NCI-H2227 (cell line): ENCODE results near the gene SCYGR7.
A peak's percentile ranks its signal among the peaks of the same experiment; 100 is the strongest.
"Not testable (repeated sequence)": the region's sequence is repeated elsewhere in the genome, so short reads cannot be mapped to it uniquely, and the experiment has no call there.

Experiments
- DNase-seq: peaks from one replicate; lab custom pipeline; 2025; ENCODE audit not compliant: unreplicated experiment; lab: John Stamatoyannopoulos, UW

Gene SCYGR7, protein sequence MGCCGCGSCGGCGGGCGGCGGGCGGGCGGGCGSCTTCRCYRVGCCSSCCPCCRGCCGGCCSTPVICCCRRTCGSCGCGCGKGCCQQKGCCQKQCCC

DNA sequence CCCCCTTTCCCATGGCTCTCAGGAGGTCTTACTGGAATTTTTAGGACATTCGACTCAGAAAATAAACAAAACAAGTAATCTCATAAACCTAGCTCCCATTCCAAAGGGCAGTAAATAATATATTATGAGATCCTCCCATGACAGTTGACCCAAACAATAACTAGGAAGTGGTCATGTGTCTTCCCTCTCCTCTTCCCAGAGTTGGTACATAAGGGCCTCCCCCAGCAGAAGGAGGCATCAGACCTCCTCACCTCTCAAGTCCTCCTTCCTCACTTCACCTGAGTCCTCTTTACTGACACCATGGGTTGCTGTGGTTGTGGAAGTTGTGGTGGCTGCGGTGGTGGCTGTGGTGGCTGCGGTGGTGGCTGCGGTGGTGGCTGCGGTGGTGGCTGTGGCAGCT is at the start of gene SCYGR7:
TSS of gene SCYGR7 (plus strand) at position 301 of the 400 bp plus-strand sequence. CDS start at position 301, 0 bp downstream.
- no peak for DNase-seq

DNA sequence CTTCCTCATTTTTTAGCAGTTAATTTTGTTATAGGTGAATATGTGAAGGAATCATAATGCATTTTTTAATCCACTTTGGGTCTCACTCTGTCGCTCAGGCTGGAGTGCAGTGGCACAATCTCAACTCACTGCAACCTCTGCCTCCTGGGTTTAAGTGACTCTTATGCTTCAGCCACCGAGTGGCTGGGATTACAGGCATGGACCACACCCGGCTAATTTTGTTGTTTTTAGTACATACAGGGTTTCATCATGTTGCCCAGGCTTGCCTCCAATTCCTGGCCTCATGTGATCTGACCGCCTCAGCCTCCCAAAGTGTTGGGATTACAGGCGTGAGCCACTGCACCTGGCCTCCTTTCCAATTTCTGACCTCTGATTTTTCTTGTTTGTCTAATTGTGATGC is 43.9 kb upstream of the SCYGR7 start:
- no peak for DNase-seq

DNA sequence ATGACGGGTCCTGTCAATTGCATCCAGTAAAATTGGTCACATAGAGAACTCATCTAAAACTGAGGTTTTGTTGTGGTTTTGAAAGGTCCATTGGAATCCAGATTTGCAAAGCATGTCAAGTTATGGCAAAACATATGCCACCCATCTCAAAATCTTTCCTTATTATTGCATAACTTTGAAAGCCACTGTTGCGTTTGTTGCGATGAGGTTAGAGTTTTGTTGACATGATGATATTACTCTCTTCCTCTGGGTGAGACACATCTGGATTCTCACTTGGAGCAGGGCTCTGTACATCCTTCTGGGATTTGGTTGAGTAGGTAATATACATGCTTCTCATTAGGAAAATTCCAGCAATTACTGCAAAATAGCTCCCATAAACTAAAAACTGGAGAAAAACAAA is 40.9 kb upstream of the SCYGR7 start:
- no peak for DNase-seq

DNA sequence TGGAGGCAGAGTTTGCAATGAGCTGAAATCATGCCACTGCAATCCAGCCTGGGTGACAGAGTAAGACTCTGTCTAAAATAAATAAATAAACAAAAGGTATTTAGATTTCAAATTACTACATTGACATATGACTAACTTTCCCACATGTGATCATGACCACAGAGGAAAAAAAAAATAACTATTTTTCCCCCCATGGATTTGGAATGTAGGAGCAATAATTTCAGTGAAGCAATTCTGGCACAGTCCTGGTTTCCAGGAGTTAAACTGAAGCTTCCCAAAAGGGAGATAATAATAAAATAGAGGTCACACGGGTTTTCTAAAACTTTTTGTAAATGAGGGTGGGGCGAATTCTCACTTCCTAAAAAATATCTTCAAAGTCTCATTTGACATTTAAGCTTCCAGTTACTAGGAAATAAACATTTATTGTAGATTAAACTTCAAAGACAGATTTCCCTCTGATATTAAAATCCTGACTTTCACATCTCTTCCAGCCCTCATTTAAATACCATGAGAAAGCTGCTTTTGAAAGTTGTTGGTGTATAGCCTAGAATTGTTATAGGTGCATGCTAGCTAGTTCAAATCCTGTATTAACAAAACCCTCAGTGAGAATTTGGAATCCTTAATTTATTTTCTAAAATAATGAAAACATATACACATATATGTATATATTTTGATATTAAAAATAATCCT is 31.0 kb upstream of the SCYGR7 start:
- no peak for DNase-seq

DNA sequence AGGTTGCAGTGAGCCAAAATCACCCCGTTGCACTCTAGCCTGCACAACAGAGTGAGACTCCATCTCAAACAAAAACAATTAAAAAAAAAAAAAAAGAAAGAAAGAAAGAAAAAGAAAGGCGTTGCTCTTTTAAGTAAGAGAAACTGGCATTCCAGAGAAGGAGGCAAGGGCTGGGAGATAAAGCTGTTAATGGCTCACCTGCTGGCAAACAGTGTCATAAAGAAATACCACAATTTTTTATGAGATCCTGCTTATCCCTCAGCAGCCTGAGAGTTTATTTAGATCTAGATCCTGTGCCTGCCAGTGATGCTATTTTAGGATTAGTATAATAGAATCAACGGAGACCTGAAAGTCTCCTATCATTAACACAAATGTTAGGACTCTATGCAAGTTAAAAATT is 26.6 kb upstream of the SCYGR7 start:
- DNase-seq: no peak

DNA sequence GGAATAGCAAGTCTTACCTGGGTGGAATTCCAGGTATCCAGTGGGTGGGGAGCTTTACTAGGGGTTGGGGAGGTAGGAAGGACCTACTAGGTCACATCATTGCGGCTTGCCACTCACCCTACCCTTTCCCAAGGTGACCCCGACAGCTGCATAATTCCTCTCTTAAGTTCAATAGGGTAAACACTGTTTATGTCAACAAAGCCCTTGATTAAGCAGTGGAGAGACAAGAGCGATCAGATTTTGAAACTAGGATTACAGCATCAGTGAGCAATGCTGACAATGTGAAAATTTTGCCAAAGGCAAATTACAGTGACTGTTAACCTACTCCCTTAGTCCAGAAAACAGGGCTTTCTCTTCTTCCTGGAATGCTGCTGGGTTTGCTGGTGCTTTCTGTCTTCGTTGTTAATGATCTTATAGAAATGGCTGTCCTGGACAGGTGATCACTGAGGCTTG is 24.8 kb upstream of the SCYGR7 start:
- no peak for DNase-seq

DNA sequence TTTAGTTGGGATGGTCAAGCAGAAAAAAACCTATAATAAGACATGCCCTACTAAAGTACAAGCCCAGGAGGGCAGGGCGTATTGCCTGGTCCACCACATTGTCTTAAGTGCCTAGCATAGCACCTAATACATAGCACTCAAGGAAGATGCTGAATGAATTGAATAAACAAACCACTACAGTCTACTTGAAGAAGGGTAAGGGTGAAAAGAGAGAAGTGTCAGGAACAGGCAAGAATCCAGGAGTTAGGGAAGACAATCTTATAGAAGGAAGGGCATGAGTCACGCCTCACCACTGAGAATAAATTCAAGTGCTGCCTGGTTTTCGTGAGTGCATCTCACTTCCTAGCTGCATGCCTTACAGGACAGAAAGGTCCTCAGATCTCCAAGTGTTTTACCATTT is 24.2 kb upstream of the SCYGR7 start:
- DNase-seq: no peak

DNA sequence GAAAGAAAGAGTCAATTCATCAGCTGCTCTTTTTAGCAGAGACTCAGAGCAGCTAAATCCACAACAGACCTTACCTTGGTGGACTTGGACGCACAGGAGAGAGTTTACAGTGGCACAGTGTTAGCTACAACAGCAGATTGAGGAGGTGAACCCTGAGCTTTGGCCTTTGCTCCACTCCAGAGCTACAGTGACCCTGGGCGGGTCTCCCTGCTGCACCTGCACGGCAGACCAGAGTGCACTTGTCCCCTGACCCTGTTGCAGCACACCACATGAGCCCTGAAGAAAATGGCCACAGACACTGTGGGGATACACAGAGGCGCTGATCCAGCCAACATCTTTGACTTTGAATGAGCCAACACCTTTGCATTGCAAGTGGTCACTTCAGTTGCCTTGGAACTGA is 21.3 kb upstream of the SCYGR7 start:
- no peak for DNase-seq

DNA sequence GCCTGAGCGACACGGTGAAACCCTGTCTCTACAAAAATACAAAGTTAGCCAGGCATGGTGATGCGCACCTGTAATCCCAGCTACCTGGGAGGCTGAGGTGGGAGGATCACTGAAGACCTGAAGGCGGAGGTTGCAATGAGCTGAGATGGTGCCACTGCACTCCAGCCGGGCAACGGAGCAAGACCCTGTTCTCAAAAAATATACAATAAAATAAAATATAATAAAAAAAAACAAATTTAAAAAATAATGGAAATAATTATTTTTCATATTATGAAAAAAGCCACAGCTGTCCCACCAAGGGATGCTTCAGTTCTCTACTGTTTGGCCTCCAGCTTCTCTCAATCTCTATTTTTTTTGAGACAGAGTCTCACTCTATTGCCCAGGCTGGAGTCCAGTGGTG is 20.7 kb upstream of the SCYGR7 start:
- DNase-seq: no peak

DNA sequence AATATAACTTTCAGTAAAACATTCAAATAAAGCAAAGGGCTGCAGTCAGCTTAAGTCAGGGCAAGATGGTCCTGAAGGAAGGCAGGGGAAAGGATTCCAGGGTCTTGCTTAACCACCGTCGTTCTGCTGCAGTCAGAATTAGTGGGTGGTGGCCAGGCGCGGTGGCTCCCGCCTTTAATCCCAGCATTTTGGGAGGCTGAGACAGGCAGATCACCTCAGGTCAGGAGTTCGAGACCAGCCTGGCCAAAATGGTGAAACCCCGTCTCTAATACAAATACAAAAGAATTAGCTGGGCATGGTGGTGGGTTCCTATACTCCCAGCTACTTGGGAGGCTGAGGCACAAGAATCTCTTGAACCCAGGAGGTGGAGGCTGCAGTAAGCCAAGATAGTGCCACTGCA is 17.1 kb upstream of the SCYGR7 start:
- no peak for DNase-seq

DNA sequence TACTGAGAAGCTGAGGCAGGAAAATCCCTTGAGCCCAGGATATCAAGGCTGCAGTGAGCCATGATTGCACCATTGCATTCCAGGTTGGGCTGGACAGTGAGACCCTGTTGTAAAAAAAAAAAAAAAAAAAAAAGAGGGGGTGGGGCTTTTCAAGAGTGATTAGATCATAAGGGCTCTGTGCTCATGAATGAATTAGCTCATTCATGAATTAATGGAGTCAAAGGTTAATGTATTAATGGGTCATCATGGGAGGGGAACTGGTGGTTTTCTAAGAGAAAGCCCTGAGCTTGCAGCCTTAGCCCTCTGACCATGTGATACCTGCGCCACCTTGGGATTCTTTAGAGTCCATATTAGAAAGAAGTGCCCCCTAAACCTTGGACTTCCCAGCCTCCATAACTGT is 14.8 kb upstream of the SCYGR7 start:
- no peak for DNase-seq

DNA sequence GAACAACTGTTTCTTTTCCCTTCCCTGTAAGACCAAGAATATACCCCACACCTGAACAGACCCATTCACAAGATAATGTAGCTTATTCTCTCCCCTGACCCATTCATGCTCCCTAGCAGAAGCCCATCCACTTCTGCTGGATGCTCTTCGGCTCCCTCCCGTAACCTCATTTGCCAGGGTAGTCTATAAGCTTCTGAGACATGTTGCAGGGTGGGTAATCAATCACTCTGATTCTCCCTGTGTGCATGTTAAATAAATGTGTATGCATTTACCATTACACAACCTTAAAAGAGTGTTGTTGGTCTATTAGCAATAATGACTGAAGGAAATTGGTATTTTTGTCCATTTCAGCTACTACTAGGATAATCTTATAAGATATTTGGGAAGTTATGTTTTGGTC is 11.6 kb upstream of the SCYGR7 start:
- DNase-seq: no peak

DNA sequence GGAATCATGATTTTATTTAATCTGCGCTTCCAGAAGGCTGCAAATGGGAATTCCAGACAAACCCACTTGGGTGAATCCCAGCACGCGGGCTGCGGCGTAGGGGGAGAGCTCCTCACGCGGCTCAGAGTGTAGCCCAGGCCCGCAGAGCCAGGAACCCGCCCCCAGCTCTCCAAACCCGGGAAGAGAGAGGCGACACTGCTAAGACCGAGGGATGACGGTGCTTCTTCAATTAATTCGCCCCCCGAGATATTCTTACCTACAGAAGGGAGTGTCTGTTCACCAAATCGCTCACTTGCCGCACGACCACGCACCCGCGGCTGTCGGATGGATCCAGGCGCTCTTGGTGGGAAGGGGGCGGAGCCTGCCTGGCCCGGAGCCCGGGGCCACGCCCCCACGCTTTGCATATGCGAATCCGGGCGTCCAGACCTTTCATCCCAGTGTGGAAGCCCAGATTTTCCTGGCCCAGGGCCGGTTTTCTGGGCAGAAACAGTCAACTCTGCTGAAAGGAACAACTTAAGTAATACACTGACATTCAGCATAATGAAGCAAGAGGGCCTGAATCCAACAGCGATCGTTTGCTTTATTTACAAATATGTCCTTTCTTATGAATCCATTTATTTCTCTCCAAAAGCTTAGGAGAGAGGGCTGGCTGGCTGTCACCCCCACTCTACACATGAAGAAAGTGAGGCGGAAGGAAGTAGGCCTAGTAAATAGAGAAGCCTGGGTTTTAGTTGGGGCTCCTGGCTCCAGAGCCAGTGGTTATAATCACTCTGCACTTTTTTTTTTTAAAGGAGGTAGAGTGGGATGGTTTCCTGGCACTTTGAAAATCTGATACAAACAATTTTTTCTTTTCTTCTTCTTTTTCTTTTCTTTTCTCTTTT is 10.2 kb upstream of the SCYGR7 start, which contains the start of gene SLC19A3:
TSS of gene SLC19A3 (minus strand) at position 342 of the 881 bp plus-strand sequence. CDS start 15,710 bp downstream, outside the sequence.
- peak; percentile 37 for DNase-seq

DNA sequence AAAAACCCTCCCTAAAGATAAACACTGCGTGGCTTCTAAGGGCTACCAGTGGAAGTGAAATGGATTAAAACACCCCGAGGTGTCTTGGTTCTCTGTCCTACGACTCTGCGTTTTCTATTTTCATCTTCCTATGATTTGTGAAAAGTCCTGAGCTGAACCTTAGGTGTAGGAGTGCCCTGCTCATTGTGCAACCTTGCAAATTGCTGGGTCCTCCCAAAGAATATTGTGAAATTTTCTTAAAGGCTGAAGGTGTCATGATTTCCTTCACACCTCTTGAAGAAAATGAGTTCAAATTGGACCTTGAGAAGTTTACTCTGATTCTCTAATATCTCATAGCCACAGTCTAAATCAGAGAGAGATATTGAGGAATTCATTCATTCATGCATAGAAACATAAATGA is 8.5 kb upstream of the SCYGR7 start:
- DNase-seq: no peak

DNA sequence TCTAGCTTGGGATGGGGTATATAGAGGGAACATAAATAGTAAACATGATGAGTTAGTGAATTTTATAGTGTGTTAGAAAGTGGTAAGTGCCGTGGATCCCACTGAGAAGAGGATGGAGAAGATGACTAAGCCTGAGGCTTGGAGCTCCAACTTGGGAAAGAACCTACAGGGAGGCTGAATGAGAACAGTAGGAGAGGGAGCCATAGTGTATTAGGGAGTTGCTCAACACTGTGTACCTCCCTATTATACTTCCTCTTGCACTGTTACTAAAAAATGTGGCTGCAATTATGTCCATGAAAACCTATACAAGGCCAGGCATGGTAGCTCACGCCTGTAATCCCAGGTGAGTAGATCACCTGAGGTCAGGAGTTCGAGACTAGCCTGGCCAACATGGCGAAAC is 7.5 kb upstream of the SCYGR7 start:
- DNase-seq: no peak

DNA sequence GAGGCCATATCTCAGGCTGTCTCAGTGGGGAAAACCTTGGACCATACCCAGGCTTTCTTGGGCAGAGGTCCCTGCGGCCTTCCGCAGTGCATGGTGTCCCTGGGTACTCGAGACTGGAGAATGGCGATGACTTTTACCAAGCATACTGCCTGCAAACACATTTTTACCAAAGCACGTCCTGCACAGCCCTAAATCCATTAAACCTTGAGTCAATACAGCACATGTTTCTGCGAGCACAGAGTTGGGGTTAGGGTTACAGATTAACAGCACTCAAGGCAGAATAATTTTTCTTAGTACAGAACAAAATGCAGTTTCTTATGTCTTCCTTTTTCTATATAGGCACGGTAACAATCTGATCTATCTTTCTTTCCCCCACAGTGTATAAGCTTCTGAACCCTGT is 5.3 kb upstream of the SCYGR7 start:
- not testable (repeated sequence) for DNase-seq

DNA sequence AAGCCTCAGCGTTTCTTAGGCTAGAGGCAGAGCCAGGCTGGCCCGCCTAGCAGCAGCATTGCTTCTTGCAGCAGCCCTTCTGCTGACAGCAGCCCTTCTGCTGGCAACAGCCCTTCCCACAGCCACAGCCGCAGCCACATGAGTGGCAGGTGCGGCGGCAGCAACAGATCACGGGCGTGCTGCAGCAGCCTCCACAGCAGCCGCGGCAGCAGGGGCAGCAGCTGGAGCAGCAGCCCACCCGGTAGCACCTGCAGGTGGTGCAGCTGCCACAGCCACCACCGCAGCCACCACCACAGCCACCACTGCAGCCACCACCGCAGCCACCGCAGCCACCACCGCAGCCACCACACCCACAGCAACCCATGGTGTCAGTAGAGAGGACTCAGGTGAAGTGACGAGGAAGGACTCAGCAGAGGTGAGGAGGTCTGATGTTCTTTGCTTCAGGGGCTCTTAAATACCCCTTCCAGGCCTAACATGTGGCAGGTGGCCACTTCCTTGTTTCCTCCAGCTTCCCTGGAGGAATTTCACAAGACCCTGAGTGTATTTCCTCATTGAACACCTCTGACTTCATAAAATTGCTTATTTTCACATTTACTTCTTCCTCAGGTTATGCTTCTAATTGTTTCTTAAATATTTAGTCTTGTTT is 3.6 kb upstream of the SCYGR7 start, which contains the start of gene SCYGR6:
TSS of gene SCYGR6 (minus strand) at position 364 of the 646 bp plus-strand sequence. CDS start at position 364, 0 bp downstream.
- DNase-seq: no peak

DNA sequence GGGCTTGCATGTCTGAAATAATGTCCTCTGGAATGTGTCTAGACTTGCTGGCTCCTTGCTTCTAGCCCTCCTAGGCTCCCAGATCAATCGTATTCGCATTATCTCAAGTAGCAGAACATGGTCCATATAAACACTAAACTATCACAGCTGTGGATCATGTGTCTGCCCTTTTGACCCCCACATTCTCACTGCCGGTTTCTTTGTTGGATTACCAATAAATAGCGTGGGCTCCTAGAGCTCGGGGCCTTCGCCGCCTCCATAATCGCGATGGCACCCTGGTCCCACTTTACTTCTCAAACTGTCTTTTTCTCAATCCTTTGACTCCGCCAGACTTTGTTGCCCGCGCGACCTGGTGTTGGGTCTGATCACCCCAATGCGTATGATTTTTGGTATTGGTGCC is 11.2 kb downstream of the SCYGR7 start:
- DNase-seq: no peak

DNA sequence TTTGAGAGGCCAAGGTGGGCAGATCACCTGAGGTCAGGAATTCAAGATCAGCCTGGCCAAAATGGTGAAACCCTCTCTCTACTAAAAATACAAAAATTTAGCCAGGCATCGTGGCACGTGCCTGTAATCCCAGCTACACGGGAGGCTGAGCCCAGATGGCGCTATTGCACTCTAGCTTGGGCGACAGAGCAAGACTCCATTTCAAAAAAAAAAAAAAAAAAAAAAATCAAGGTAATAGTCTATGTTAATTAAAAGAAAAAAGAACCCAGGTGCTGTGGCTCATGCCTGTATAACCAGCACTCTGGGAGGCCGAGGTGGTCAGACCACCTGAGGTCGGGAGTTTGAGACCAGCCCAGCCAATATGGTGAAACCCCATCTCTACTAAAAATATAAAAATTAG is 12.6 kb downstream of the SCYGR7 start:
- not testable (repeated sequence) for DNase-seq

DNA sequence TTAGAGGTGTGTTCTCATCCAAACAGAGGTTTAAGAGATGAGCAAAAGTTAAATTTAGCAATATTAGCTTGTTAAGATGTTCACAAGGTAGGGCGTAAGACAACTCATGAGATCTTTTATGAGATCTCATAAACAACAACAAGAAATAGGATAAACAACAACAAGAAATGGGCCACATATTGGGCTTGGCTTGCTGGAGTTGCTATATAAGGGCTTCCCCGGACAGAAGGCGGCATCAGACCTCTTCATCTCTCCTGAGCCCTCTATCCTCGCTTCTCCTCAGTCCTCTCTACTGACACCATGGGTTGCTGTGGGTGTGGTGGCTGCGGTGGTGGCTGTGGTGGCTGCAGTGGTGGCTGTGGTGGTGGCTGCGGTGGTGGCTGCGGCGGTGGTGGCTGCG is 17.5 kb downstream of the SCYGR7 start, which contains the start of gene SCYGR8:
TSS of gene SCYGR8 (plus strand) at position 301 of the 400 bp plus-strand sequence. CDS start at position 301, 0 bp downstream.
- DNase-seq: no peak

DNA sequence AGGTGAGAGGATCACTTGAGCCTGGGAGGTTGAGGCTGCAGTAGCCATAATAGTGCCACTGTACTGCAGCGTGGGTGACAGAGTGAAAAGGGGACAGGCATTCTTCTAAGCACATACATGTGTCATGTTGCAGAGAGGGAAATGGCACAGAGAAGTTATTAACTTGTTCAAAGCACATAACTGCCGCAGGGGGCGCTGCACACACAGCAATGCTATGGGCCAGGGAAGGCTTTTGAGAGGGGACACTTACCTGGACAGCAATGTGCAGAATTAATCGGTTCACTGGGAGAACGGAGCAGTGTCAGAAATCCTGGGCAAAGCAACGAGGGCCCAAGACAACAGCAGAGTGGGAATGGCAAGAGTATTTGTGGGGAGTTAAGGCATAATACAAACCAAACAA is 19.9 kb downstream of the SCYGR7 start:
- DNase-seq: no peak
